Mucosa of gallbladder (tissue), 1 donor: ENCODE results near the gene SLC22A12. TPM values are rescaled to one million over a fixed set of nuclear protein-coding genes. Genes with fewer than 3 reads are reported as not detected.

ENCODE experiments used
- DNase-seq: peaks from one replicate; pipeline ENCODE4 v3.0.0-alpha.2; 2020; ENCODE audit warnings: low spot score
- total RNA-seq: library from RNA; stranded (reverse); gene quantifications from one replicate; pipeline ENCODE4 v1.2.1, GENCODE V29; 2021
- donor health status: DM: no; HTN: no; CAD: no.

Gene SLC22A12
- total RNA-seq, 1 donor from 2014 or later, result not detected

- no peak for DNase-seq
Observed at GRCh38 chr11:64624883-64625481, 34.0 kb downstream of the SLC22A12 start.

DNA sequence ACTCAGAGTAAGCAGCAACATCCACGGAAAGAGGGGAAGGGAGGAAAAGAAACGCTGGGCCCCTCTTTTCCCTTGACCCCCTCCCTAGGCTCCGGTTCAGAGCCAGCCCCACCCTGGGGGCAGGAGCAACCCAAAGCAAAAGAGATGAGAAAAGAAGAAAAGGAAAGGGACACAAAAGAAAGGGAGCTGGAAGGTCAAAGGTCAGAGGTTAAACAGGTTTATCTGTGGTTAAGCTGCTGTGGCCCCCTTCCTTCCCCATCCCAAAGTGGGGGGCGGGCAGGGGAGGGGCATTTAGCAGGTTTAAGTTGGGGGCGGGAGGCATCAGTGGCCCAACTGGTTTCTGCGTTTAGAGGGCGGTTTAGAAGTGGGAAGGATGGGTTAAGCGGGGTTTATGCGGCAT is 35.6 kb downstream of the SLC22A12 start:
- DNase-seq, result no peak

- no peak for DNase-seq
Observed at GRCh38 chr11:64627371-64627770, 36.4 kb downstream of the SLC22A12 start.

DNA sequence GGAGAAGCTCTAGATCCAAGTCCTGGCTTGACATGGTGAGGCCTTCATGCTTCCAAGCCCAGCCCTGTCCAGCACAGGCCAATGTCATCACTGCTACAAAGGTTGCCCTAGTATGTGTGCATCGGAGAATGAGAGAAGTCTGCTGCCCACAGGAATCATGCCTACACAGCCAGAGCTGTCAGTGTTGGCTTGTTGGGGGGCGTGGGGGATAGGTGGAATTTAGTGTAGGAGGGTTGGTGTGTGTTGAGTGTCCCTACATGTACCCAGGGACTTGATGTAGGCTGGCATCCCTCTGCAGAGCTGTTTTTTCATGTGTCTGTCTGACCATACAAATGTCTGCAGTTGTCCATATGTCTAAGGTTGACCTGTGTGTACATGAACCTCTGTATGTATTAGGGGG is 37.6 kb downstream of the SLC22A12 start:
- DNase-seq, result no peak

DNA sequence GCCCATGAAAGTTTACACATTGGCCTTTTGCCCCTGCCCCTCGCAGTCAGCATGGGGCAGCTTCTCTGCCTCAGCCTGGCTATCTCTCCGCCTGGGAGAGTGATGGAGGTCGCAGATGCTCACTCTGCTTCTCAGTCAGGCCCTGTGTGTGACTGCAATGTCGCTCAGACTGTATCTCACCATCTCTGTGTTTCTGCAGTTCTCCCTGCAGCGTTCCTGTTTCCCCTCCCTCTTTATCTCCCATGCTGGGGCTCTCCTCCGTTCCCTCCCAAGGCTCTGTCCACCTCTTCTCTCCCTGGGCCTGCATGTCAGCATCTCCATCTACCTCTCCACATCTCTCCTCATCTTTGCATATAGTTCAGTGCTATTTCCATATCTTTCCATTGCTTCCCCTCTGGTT is 38.1 kb downstream of the SLC22A12 start:
- no peak for DNase-seq

DNA sequence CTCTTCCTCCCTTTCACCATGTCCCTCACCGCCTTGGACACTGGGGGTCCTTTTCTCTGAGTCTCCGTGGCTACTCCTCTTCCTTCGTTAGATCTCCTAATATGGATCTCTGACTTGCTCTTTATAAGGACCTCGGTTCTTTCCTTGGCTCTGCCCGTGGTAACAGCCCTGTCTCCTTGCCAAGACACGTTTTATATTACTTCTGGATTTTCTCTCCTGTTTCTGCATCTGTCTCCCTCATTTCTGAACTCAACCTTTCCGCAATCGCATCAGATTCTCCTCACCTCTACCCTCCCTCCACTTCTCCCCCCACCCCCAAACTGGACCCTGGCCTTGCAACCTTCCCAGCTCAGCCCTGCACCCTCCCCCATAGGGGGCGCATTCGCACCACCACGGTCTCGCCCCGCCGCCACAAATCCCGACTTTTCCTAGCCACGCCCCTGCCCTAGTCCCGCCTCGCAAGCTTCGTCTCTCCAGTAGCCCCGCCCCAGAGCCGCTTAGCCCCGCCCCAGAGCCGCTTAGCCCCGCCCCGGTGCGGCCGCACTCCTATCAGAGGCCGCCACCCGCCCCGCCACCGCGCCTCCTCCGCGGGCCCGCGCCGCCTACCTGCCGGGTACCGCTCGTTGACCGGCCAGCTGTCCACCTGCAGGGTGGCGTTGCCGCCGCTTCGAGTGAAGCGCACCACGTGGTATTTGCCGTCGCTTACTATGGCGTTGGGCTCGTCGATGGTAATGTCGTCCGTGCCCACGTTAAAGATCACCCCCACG is 39.0 kb downstream of the SLC22A12 start:
- peak; percentile 37 for DNase-seq

GRCh38 chr11:64631675-64632074 is 40.7 kb downstream of the SLC22A12 start:
- DNase-seq, result no peak

GRCh38 chr11:64632237-64632636 is 41.2 kb downstream of the SLC22A12 start:
- no peak for DNase-seq

- DNase-seq, result no peak
Observed at GRCh38 chr11:64632654-64633053, 41.6 kb downstream of the SLC22A12 start.

DNA sequence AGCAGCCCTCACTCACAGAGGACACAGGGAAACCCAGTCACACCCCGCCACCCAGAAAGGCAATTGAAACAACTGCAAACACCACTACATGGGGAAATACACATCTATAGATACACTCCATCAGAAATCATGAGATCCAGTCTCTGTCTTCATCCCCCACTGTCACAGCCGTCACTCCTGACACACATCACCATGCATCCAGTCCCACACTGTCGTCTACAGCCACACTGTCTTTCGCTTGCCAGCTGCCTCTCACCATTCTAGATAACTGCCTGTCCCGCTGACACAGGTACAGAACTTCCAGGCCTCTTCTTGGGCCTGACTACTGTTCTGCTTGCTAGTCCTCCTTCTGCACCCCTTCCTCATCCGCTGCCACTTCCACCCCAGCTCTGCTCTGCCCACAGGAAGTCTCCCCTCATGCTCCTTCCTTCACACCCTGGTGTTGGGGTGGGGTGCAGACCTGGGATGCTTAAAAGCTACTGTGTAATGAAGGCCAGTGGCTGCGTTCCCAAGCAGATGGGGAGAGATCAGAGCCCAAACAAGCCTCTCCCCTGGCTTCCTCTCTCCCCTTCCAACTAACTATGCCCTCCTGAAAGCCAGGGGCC is 42.6 kb downstream of the SLC22A12 start:
- DNase-seq, result no peak

GRCh38 chr11:64637334-64638017 is 46.5 kb downstream of the SLC22A12 start:
- no peak for DNase-seq

- no peak for DNase-seq
Observed at GRCh38 chr11:64638018-64638665, 47.1 kb downstream of the SLC22A12 start.

DNA sequence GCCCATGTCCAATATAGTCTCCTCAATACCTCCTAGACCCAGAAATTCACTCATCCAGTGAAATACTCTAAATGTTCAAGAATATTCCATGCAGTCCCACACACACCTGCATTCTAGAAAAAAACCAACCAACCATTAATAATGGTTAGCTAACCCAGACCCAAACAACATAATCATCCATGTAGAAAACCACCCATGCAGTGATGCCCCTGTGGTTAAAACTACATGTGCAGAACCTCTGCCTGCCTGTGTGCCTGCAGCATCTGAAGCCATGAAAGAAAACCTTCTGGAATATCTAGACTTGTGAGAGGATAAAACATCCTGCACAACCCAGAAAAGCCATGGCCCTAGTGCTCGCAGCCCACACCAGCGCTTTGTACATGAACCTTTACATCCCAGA is 47.8 kb downstream of the SLC22A12 start:
- DNase-seq, result no peak

- no peak for DNase-seq
Observed at GRCh38 chr11:64639885-64640284, 48.9 kb downstream of the SLC22A12 start.

GRCh38 chr11:64641596-64642417 is 50.8 kb downstream of the SLC22A12 start:
- DNase-seq, result no peak

GRCh38 chr11:64642418-64642735 is 51.4 kb downstream of the SLC22A12 start:
- DNase-seq, result no peak

DNA sequence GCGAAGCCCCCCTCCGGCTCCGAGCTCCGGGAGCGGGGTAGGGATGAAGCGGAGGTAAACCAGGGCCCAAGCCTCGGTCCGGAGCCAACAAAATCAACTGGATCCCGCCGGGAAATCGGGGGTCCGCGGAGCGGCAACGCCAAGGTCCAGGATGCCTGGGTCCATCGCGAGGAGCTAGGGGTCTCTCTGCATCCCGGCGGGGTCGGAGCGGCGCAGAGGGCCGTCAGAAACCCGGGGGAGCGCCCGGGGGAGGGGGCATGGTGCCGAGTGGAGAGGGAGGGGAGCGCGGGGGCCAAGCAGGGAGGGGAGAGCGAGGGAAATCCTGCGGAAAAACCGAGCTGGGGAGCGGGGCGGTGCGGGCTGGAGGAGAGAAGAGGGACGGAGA is 51.8 kb downstream of the SLC22A12 start:
- no peak for DNase-seq

GRCh38 chr11:64643256-64643881 is 52.3 kb downstream of the SLC22A12 start:
- DNase-seq, result no peak

DNA sequence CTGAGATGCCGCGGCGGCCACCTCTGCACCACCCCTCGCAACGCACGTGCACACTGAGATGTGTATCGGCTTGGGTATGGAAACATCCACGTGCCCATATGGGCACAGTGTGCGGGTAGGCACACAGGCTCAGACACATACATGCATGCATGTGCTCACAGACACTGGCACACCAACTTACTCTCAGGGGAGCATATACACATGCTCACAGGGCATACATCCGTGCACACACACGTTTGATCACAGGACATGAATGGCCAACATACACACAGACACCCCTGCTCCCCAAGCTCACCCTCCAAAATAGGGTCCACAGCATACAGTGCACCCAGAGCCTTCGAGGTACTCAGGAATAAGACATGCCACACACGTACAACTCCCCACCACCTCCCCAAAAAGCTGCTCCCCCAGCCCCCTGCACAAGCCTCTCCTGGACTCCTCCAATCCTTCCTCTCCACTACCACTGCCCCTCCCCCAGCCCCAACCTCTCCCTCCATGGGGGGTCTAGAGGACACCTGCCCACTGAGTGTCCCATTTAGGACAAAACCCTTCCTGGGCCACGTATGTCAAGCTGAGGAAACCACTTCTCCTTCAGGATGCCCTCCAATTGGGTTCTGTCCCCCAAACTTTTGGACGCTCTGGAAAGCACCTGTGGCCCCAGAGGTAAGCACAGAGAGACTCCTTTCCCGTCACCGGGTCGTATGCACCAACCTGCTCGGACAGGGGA is 53.1 kb downstream of the SLC22A12 start:
- DNase-seq, result no peak

- DNase-seq, result no peak
Observed at GRCh38 chr11:64644647-64645275, 53.7 kb downstream of the SLC22A12 start.
